GM21576 (cell line): ENCODE results near the gene ERCC6.

Source experiments
- ATAC-seq: cut with Tn5 transposase; IDR thresholded peaks from one replicate; pipeline ENCODE4 v1.9.1; 2021; ENCODE audit warnings: mild to moderate bottlenecking, moderate library complexity; ENCODE audit not compliant: unreplicated experiment

The ERCC6 gene

DNA sequence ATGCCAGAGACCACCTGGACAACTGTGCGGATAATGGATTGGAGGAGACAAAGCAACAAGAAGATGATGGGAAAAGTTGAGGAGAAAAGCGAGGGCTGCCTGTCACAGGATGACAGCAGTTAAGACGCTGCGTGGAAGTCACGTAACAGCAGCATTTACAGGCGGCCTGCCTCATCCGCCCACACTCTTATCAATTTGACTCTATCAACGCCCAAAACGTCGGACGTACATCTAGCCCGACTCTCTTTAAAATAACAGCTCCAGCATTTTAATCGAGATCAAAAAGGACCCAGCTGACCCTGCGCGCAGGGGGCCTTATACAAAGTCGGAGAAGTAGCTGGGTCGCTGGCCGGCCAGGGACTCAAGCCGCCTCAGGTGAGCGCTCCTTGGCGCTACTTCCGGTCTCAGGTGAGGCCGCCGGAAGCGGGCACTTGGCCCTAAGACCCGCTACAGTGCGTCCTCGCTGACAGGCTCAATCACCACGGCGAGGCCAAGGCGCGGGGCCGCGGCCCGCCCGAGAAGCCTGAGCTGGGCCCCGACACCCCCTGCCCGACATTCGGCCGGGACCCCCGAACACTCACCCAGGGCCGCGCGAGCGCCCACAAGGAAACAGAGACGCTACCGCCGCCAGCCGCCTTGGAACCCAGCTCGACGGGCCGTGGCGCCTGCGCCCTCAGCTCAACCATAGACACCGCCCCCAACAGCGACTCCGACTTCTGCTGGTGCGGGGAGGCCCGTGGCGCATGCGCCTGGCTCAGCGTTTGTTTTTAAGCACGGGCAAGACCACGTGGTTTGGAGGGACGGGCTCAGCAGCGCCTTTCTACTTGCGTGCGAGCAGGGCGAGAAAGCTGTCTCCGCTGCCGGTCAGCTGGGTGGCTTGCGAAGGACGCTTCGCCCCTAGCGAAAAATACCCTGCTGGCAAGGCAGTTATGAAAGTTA, at the start of gene ERCC6:
TSS of gene ERCC6 (minus strand) at position 741 of the 939 bp plus-strand sequence.
- ATAC-seq, result peak; percentile 70

DNA sequence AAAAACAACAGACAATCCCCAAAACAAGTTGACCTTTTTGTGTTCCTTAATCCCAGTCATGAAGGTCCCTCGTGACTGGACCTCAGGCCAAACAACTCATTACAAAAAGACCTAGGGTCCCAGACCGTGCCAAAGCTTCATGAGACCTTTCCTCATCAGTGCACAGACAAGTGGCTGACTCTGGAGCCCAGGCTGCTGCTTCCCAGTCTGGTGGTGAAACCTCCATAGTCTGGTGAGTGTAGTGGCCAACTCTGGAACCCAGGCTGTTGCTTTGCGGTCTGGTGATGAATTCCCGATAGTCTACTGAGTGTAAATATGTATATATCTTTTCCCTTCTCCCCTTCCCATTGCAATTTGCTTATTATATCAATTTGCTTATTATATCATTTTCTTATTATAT, 49.1 kb upstream of the ERCC6 start:
- ATAC-seq, result no peak

DNA sequence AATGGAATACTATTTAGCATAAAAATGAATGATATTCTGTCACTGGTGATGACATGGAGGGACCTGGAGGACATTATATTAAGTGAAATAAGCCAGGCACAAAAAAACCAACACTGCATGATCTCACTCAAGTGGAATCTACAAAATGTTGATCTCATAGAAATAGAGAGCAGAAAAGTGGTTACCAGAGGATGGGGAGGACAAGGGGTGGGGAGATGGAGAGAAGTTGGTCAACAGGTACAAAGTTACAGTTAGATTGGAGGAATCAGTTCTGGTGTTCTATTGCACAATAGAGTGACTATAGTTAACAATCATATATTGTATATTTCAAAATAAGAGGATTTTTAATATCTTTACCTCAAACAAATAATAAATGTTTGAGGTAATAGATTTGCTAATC, 46.5 kb upstream of the ERCC6 start:
- ATAC-seq, result no peak

DNA sequence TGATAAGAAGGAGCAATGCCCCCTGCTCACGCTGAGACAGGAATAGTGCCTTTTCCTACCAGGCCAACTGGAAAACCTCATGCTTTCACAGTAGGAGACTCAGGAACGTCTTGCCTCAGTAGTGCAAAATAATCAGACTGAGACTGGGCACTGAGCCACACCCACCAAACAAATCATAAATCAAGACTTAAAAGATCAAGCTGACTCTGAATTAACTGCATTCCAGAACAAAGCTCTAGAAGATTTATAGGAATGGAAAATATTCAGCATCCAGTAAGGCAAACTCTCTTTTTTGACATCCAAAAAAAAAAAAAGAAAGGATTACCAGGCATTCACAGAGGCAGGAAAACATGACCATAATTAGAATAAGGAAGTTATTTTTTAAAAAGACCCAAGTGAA, 40.7 kb upstream of the ERCC6 start:
- ATAC-seq, result no peak

DNA sequence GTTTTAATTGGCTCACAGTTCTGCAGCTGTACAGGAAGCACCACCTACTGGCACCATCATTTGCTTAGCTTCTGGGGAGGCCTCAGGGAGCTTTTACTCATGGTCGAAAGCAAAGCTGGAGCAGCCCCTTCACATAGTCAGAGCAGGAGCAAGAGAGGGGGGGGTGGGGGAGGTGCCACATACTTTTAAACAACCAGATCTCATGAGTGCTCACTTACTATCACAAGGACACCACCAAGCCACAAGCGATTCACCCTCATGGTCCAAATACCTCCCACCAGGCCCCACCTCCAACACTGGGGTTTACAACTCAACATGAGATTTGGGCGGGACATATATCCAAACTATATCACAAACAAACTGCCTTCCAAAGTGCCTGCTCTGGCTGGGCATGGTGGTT, 39.5 kb upstream of the ERCC6 start:
- no peak for ATAC-seq

DNA sequence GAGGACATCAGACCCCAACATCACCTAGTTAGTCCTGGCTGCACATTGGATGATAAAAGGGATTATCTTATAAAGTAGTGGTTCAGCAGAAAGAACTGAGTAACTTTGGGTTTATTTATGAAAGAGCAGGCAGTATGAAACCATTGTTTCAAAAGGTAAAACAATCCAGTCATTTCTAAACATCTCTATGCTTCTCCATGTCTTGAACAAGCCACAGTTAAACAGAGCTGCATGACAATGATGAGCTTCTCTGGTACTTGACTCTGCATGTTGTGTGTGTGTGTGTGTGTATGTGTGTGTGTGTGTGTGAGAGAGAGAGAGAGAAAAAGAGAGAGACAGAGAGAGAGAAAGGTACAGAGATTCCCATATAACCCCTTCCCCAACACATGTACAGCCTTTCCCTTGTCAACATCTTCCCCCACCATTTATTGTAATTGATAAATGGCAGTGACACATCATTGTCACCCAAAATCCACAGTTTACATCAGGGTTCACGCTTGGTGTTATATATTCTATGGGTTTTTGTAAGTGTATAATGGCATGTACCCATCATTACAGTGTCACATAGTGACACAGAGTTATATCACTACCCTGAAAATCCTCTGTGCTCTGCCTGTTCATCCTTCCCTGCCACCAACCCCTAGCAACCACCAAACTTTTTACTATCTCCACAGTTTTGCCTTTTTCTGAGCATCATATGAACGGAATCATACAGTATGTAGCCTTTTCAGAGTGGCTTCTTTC, 38.4 kb upstream of the ERCC6 start:
- ATAC-seq, result no peak

DNA sequence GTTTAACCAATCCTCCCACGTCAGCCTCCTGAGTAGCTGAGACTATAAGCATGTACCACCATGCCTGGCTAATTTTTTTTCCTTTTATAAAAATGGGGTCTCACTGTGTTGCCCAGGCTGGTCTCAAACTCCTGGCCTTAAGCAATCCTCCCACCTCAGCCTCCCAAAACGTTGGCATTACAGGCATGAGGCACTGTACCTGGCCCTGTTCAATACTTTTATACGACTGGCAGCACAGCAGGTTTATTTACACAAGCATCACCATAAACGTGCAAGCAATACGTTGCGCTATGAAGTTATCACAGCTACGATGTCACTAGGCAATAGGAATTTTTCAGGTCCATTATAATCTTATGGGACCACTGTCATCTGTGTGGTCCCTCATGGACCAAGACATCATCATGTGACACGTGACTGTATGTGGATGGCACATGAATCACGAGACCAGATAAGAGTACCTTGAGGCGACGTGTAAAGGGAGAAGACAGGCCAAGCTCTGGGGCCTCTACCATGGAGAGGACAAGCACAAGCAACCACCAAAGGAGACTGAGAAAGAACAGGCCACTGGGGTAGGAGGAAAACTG, 36.7 kb upstream of the ERCC6 start:
- ATAC-seq, result no peak

DNA sequence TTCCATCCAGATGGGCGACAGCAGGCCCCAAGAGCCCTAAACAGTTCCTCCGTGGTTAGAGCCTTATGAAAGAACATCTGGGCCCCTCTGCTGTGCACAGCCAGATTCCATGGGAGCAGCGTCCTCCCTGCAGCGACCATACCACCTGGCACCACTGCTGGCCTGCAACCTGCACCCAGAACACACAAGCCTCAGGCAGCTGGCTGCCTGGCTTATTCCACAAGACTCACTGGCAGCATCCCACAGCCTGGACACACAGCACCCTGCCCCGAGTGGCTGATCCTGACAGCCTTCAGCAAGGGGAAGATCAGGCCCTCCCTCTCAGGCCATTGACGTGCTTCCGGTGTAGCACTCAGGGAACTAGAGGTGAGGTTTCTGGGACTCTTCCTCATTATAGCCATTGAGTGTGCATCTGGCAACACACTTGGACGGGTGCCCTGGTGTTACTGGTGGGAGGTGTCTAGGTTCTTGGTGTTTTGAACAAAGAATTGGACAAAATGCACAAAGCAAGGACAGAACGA, 33.7 kb upstream of the ERCC6 start:
- no peak for ATAC-seq

DNA sequence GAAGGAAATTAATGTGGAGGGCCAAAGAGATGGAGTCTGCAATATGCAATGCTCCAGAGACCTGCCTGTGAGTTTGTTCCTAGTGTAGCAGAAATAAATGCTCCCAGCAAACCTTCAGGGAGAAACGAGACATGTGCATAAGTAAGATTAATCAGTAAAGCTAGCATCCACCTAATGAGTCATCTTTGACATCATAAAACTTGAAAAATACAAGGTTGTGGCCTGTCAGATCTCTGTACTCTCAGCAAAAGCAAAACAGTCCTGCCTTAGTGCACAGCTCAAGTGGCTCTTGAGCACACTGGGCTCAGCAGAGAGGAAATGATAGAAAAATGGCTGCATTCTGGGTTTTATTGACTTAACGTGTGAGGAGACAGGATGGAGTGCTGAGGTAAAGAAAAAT, 32.5 kb upstream of the ERCC6 start:
- ATAC-seq, result no peak

DNA sequence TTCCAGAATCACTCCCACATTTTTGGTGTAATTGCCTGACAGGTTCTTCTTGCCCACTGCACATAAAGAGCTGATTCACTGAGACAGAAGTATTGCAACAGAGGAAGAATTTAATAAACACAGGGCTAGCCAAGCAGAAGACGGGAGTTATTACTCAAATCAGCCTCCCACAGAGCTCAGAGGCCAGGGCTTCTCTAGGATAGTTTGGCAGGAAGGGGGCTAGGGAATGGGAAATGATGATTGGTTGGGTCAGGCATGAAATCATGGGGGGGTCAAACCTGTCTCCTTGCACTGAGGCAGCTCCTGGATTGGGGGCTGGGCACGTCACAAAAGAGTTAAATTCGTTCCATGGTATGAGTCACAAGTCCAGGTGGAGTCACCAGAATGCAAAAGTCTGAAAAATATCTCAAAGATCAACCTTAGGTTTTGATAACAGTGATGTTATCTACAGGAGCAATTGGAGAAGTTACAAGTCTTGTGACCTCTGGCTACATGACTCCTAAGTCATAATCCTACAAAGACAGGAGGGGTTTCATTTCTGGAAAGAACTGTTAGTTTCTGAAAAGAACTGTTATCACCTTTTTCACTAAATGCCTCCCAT, 30.2 kb upstream of the ERCC6 start:
- ATAC-seq, result no peak

DNA sequence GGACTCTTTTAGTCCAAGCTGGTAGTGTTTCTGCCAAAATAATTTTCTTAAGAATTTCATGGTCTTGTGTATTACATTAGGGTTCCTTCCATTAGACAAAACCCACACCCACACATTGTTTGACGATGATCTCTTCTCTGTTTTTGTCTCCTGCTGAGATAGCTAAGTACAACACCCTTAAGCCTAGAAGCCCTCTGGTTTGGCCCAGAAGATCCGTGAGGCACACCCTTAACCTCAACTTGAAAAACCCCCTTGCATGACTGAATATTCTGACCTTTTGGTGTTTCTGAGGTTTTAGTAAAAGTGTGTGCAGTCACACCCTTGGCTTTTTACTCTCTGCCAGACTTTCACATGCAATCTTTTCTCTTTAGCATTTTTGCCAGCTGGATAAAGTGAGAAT, 29.3 kb upstream of the ERCC6 start:
- ATAC-seq, result peak; percentile 50

DNA sequence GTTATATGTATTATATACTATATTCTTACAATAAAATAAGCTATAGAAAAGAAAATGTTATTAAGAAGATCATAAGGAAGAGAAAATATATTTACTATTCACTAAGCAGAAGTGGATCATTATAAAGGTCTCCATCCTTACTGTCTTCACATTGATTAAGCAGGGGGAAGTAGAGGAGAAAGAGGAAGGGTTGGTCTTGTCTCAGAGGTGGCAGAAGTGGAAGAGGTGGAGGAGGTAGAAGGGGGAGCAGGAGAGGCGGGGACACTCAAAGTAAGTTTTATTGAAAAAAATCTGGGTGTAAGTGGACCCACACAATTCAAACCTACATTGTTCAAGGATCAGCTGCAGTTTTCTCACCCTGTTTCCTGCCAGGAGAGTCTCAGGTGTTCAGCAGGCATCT, 28.9 kb upstream of the ERCC6 start:
- ATAC-seq, result no peak

DNA sequence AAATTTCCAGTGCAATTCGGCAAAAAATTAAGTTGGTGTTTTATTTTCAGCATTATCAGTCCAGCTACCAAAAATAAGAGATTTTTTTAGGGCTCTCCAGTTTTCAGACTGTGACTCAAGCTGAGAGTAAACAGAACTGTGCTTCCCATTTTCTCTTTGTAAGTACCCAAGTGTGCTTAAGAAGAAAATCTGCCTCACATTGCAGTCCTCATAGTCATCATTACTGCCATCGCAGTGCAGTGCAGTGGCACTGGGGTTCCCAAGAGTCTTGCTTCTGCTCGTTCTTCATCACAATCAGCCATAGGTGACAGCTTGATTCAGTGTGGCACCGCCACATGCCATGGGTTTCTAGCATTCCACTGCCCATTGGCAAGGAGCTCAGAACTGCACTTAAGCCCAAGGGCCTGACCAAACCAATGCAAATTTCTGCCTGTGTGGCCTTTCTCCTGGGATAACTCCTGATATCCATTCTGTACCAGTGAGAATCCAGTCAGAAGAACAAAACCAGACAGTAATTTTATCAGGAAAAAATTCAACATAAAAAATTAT, 25.6 kb upstream of the ERCC6 start:
- ATAC-seq, result no peak

DNA sequence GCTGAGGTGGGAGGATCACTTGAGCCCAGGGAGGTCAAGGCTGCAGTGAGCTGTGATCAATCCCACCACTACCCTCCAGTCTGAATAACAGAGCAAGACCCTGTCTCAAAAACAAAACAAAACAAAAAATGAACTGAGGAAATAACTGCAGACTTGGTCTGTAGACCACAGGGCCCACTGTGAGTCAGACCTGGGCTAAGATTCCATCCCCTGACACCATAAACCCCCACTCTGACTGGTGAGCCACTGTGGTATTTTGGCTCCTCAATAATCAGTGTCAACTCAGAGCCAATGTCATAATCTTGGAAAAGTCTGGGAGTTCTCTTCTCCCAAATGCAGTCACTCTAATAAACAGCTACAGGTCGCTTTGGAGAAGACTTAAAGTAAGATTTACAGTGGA, 24.0 kb upstream of the ERCC6 start:
- ATAC-seq, result no peak

DNA sequence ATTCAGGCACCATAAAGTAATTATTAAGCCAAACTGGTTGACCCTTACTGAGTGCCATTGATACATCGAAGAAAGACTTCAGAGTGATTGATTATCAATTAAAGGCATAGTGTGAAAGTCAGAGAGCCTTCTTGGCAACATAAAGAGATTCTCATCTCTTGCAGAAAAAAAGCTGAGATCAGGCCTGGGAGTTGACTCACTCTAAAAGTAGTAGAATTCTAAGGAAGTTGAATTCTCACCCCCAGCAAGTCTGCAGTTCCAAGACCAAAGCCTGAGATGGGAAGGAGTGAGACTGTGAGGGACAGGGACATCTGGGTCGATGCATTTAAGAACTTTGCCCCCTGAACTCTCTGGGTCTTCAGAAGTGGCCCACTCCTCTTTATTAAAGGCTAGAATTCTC, 21.6 kb upstream of the ERCC6 start:
- no peak for ATAC-seq

DNA sequence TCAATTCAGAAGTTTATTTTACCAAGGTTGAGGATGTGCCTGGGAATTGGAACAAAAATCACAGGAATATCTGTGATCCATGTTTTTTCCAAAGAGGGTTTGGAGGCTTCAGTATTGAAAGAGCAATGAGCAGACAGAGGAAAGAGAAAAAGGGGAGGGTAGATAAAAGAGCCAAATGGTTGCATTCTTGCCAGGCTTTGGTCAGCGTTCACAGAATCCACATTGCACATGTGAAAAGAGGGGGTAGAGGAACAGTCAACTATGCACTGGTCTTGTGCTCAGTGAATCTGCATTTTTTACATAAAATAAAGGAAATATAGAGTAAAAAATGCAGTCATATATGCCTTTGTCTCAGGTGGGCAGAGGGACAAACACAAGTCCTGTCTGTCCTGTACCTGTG, 20.6 kb upstream of the ERCC6 start:
- no peak for ATAC-seq

DNA sequence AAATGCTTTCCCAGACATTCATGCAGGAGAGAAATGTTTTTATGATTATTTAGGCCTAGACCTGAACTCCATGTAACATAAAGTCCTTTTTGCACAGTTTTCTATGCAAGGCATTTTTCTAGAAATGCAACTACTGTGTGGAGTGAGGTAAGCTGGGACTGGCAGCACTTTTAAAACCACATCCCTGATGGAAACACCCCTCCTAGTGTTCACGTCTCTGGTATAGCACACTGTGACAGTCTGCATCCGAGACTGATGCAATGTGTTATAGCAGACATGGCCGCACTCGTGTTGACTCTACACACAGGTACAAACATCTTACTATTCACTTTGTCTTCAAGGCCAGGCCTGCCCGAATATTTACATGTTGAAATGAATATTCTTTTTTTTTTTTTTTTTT, 19.3 kb upstream of the ERCC6 start:
- no peak for ATAC-seq

DNA sequence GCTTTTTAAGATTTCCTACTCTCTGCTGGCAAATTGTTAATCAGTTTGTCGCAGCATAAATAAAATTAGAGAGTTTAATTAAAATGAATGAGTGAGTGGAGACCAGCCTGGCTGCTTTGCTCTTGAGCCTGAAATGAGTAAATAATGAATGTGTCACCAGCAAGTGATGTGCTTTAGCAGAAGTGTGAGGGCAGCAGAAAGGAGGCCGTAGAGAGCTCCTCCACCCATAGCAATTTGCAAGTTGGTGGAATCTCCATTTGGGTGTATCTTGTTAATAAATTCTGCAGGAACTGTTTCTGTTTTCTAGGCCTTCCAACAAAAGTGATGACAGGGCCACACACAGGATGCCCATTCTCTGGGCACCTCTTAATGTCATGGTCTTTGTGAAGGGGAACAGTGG, 18.8 kb upstream of the ERCC6 start:
- no peak for ATAC-seq

DNA sequence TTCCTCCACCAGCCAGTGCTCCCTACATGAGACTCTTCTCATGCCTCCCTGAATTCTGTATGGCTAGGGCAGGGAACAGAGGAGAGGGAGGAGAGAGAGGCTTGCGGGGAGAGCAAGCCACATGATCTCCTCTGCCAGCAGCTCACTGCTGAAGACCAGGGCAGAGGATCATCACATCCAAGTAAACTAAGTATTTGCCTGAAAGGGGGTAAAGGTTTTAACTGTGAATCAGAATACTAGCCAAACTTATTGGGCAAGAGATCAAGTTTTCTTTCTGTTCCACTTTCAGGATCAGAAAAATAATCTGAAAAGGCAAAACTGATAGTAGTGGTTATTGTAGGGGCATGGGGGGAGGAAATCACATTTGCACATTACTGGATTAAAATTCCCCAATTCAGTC, 17.8 kb upstream of the ERCC6 start:
- ATAC-seq, result no peak

DNA sequence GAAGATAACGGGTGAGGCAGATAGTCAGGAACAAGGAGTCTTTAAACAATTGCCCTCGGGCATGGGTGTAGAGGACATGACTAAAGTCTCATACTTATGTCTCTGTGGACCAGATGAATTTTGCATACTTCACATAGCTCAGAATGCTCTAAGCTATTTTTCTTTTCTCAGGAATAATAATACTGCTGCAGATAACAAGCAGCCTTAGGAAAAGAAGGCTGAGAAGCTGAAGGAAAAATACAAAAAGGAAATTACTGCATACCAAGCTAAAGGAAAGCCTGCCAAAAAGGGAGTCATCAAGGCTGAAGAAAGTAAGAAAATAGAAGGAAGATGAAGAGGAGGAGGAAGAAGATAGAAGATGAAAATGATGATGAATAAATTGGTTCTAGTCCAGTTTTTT, 13.4 kb upstream of the ERCC6 start:
- ATAC-seq, result no peak

DNA sequence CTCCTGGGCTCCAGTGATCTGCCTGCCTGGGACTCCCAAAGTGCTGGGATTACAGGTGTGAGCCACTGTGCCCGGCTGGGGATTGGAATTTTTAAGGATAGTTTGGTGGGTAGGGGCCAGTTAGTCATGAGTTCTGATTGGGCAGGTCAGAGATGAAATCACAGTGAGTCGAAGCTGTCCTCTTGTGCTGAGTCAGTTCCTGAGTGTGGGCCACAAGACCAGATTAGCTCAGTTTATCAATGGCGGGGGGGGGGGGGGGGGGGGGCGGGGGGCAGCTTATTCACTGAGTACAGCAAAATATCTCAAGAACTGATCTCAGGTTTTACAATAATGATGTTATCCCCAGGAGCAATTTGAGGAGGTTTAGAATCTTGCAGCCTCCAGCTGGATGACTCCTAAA, 11.6 kb upstream of the ERCC6 start:
- ATAC-seq, result no peak
